ENCODE results near the gene GYS1. TPM values are rescaled to one million over a fixed set of nuclear protein-coding genes. Genes with fewer than 3 reads are reported as not detected.

Gene GYS1
- total RNA-seq, 6 donors from 2014 or later = 26.4 to 79.6 (median 35.6) TPM

GRCh38 chr19:49017666-49018351 lies 24.7 kb upstream of the GYS1 start:
- peaks cover 15 to 27% (median 24%) of the 10 kb centered on the region in 4 donors for H3K4me1 ChIP-seq
- no peaks in the 10 kb centered on the region for H3K9me3 ChIP-seq
- ATAC-seq (ENCODE audit: low FRiP score in 2 of 2) (peak; percentile 52 to 75), DNase-seq (peak; percentile 28 to 92)
- peak overlapping the region in 3 of 4 donors; percentile 46 to 60 (median 51) for H3K4me3 ChIP-seq
- 0 to 4% methylated on average over 13 to 23 of the region's 62 CpGs for WGBS, 2 donors
- H3K36me3 ChIP-seq = peaks cover 0 to 32% (median 11%) of the 10 kb centered on the region in 4 donors
- TF ChIP-seq POLR2A (IDR thresholded peaks at IDR 0.05) (peak in 1 of 4 donors; percentile 10), EP300 (IDR thresholded peaks at IDR 0.05) (no peak)
- TF ChIP-seq, protein P1, sequence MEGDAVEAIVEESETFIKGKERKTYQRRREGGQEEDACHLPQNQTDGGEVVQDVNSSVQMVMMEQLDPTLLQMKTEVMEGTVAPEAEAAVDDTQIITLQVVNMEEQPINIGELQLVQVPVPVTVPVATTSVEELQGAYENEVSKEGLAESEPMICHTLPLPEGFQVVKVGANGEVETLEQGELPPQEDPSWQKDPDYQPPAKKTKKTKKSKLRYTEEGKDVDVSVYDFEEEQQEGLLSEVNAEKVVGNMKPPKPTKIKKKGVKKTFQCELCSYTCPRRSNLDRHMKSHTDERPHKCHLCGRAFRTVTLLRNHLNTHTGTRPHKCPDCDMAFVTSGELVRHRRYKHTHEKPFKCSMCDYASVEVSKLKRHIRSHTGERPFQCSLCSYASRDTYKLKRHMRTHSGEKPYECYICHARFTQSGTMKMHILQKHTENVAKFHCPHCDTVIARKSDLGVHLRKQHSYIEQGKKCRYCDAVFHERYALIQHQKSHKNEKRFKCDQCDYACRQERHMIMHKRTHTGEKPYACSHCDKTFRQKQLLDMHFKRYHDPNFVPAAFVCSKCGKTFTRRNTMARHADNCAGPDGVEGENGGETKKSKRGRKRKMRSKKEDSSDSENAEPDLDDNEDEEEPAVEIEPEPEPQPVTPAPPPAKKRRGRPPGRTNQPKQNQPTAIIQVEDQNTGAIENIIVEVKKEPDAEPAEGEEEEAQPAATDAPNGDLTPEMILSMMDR (IDR thresholded peaks at IDR 0.05) = peak; percentile 27 to 71 (median 54)
- no peaks in the 10 kb centered on the region for H3K27me3 ChIP-seq
- H3K27ac ChIP-seq = peak overlapping the region in 2 of 4 donors; percentile 11 to 37

DNA sequence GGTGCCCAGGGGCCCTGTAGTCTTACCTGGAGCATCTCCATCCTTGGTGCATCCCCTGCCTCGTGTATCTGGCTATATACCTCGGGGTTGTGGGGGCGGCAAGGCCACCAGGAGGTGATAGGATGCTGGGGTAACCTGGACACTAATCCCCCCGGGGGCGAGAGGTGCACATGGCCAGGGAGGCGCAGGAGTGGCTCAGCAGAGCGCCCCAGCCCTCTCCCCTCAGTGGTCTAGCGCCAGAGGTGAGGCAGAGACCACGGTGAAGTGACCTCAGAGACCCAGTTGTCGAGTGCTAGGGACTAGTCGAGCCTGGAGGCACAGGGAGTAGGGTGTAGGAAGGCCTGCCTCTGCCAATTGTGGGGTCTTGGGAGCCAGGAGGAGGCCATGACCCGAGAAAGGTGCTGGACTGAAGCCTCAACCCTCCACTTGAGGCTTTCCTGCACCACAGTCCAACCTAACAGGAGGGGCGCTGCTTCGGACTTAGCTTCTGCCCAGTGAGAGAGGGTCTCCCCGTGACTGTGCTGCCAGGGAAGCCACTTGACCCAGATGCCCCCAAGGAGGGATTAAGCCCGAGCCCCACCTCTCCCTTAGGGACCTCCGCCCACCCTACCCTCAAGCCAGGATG lies 24.0 kb upstream of the GYS1 start, which contains the start of gene LHB:
TSS of gene LHB (minus strand) at position 51 of the 625 bp plus-strand sequence. CDS start at position 41, 10 bp downstream.
- ATAC-seq (ENCODE audit: low FRiP score in 2 of 2) (no peak), DNase-seq (peak in 1 of 2 donors; percentile 46)
- Histone ChIP-seq H3K27ac (peak within 1 kb of the TSS in 2 of 4 donors; percentile 11 to 37), H3K9me3 (no peaks in the 10 kb centered on the region), H3K4me3 (peak within 1 kb of the TSS in 3 of 4 donors; percentile 46 to 60 (median 51)), H3K27me3 (no peaks in the 10 kb centered on the region), H3K4me1 (peaks cover 15 to 27% (median 24%) of the 10 kb centered on the region in 4 donors), H3K36me3 (peaks cover 0 to 36% (median 14%) of the 10 kb centered on the region in 4 donors)
- WGBS, 2 donors = 85 to 86% methylated on average over 12 to 15 of the region's 17 CpGs
- TF ChIP-seq POLR2A (IDR thresholded peaks at IDR 0.05) = no peak

DNA sequence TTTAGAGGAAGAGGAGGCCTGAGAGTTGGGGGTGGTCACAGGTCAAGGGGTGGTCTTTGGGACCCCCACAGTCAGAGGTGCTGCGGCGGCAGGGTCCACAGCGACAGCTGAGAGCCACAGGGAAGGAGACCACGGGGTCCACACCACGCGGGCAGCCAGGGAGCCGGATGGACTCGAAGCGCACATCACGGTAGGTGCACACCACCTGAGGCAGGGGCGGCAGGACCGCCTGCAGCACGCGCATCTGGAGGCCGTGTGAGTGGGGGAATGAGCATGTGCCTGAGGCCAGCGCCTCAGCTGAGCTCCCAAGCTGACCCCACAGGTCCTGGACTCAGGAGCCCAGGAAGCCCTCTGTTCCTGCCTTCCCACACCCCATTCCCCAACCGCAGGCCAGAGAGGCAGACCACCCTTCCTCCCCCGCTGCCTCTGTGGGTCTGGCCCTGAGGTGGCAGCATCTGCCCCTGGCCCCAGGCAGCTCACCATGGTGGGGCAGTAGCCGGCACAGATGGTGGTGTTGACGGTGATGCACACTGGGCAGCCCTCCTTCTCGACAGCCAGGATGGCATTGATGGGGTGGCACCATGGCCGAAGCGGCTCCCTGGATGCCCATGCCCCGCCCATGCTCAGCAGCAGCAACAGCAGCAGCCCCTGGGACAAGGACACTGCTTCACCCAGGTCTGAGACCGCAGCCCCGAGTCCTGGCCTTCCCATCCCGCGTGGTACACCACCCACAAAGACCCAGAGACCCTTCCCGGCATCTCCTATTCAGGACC lies 23.1 kb upstream of the GYS1 start:
- TF ChIP-seq POLR2AphosphoS5 (IDR thresholded peaks at IDR 0.05) (no peak), EP300 (IDR thresholded peaks at IDR 0.05) (no peak), POLR2A (IDR thresholded peaks at IDR 0.05) (no peak)
- TF ChIP-seq, protein P1 (IDR thresholded peaks at IDR 0.05) = no peak
- Histone ChIP-seq H3K27ac (no peak overlapping the region), H3K4me3 (no peak overlapping the region), H3K27me3 (no peaks in the 10 kb centered on the region), H3K9me3 (no peaks in the 10 kb centered on the region), H3K36me3 (peaks cover 0 to 45% (median 19%) of the 10 kb centered on the region in 4 donors), H3K4me1 (peaks cover 15 to 27% (median 24%) of the 10 kb centered on the region in 4 donors)
- no peak for ATAC-seq (ENCODE audit: low FRiP score in 2 of 2)
- peak in 1 of 2 donors; percentile 83 for DNase-seq
- 90% methylated on average over 16 to 20 of the region's 29 CpGs for WGBS, 2 donors

DNA sequence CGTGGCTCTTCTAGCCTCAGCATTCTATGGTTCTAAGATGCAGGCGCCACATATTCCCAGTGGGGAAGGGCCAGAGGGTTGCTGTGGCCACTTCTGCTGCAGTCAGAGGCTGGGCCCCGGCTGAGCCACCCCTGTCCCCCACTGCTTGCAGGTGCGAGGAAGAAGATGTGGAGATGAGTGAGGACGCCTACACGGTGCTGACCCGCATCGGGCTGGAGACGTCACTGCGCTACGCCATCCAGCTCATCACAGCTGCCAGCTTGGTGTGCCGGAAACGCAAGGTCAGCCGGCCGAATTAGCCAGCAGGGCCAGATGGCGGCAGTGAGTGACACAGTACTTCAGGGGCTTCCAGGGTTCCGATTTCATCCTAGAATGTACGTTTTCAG lies 21.8 kb upstream of the GYS1 start:
- no peak overlapping the region for H3K27ac ChIP-seq
- peaks cover 0 to 59% (median 30%) of the 10 kb centered on the region in 4 donors for H3K36me3 ChIP-seq
- no peak overlapping the region for H3K4me3 ChIP-seq
- DNase-seq = peak in 1 of 2 donors; percentile 63
- H3K27me3 ChIP-seq = no peaks in the 10 kb centered on the region
- ATAC-seq (ENCODE audit: low FRiP score in 2 of 2) = no peak
- peaks cover 15 to 27% (median 24%) of the 10 kb centered on the region in 4 donors for H3K4me1 ChIP-seq
- WGBS, 2 donors = 96 to 98% methylated on average over 6 to 18 of the region's 18 CpGs
- TF ChIP-seq POLR2A (IDR thresholded peaks at IDR 0.05) (no peak), POLR2AphosphoS5 (IDR thresholded peaks at IDR 0.05) (no peak), EP300 (IDR thresholded peaks at IDR 0.05) (no peak)
- TF ChIP-seq, protein P1 (IDR thresholded peaks at IDR 0.05) = no peak
- H3K9me3 ChIP-seq = no peaks in the 10 kb centered on the region

Data from upper lobe of left lung (tissue), 6 donors.